Measurements from ENCODE around the gene DNHD1.
A peak's percentile ranks its signal among the peaks of the same experiment; 100 is the strongest.

DNHD1 gene

GRCh38 chr11:6599881-6600390 is 102.9 kb downstream of the DNHD1 start:
- TF ChIP-seq CTCF (IDR thresholded peaks at IDR 0.05) = no peak
- no peak overlapping the region for H3K27ac ChIP-seq
- DNase-seq (ENCODE audit: low spot score) = peak; percentile 52

GRCh38 chr11:6601041-6601461 is 104.0 kb downstream of the DNHD1 start:
- peak; percentile 64 for DNase-seq (ENCODE audit: low spot score)
- H3K4me3 ChIP-seq = no peak overlapping the region
- TF ChIP-seq CTCF (IDR thresholded peaks at IDR 0.05) = no peak
- no peak overlapping the region for H3K27ac ChIP-seq

More at GRCh38 chr11:6599881-6600390, 102.9 kb downstream of the DNHD1 start:
- H3K4me3 ChIP-seq = no peak overlapping the region

- DNase-seq (ENCODE audit: low spot score) = peak; percentile 38
- no peak for TF ChIP-seq CTCF (IDR thresholded peaks at IDR 0.05)
- Histone ChIP-seq H3K4me3 (peak overlapping the region; percentile 97), H3K27ac (peak overlapping the region in 1 of 2 donors; percentile 93)
These were observed 105.2 kb downstream of the DNHD1 start for GRCh38 chr11:6602096-6602940.

- peak within 1 kb of the TSS; percentile 93 to 99 for H3K27ac ChIP-seq
- DNase-seq (ENCODE audit: low spot score) = peak; percentile 95
- H3K4me3 ChIP-seq = peak within 1 kb of the TSS; percentile 97
- TF ChIP-seq CTCF (IDR thresholded peaks at IDR 0.05) = no peak
These were observed 106.4 kb downstream of the DNHD1 start, which contains the start of the genes ILK and RRP8 for GRCh38 chr11:6603287-6604080. TSS of gene ILK (plus strand) at chr11:6603774. CDS start at chr11:6604272, 498 bp downstream. TSS of gene RRP8 (minus strand) at chr11:6603616. CDS start at chr11:6603502, 114 bp downstream.

GRCh38 chr11:6604081-6604626 is 107.1 kb downstream of the DNHD1 start:
- Histone ChIP-seq H3K27ac (peak overlapping the region; percentile 93 to 99), H3K4me3 (peak overlapping the region; percentile 97)
- no peak for TF ChIP-seq CTCF (IDR thresholded peaks at IDR 0.05)
- DNase-seq (ENCODE audit: low spot score) = peak; percentile 81

GRCh38 chr11:6604790-6605189 is 107.7 kb downstream of the DNHD1 start:
- peak overlapping the region; percentile 93 to 99 for H3K27ac ChIP-seq
- DNase-seq (ENCODE audit: low spot score) = no peak
- TF ChIP-seq CTCF (IDR thresholded peaks at IDR 0.05) = no peak

More at GRCh38 chr11:6604790-6605189, 107.7 kb downstream of the DNHD1 start:
- H3K4me3 ChIP-seq = peak overlapping the region; percentile 97

Measured in coronary artery (tissue), 2 donors.